Keratinocyte (primary cell): ENCODE results near the gene SLC17A5.

ENCODE experiments used
- EZH2 ChIP-seq: IDR thresholded peaks from one replicate; pipeline ENCODE4 v1.6.1; 2012; ENCODE audit warnings: inconsistent platforms, mild to moderate bottlenecking, low read length, moderate library complexity
- TF ChIP-seq, protein P1 (sequence below), 3 experiments: IDR thresholded peaks in 1 of 3; conservative IDR thresholded peaks in 1 of 3; optimal IDR thresholded peaks in 1 of 3; 2 replicates in 2 of 3; 3 replicates in 1 of 3; pipeline versions ENCODE3 to v1.5.1; 2011; ENCODE audit warnings: low read length in 3 of 3, mild to moderate bottlenecking in 3 of 3, moderate library complexity in 2 of 3, control low read depth in 1 of 3, inconsistent platforms in 1 of 3; ENCODE audit not compliant: insufficient read depth in 2 of 3; ENCODE audit errors: extremely low read depth in 1 of 3

DNA sequence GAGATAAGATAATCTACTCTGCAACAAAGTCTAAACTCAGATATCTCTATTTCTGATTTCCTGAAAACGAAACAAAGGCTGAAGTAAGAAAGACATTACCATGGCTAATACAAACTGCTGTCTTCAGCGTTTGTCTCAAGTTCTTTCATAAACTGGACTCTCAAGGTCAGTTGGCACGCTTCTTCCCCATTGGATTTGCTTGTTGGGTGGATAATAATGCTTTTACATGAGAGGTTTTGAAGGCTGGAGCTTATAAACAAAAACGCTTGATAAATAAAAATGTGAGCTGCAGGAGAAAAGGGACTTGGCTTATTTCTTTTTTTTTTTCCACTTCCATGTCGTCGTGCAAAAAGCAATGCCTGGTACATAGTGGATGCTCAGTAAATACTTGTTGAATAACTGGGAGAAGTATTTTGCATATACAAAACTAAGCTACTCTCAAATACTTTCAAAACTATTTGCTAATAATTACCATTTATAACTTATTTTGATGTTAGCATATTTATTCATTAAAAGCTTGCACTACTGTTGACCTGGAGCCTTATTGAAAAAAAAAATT is 67.3 kb downstream of the SLC17A5 start:
- TF ChIP-seq, protein P1, sequence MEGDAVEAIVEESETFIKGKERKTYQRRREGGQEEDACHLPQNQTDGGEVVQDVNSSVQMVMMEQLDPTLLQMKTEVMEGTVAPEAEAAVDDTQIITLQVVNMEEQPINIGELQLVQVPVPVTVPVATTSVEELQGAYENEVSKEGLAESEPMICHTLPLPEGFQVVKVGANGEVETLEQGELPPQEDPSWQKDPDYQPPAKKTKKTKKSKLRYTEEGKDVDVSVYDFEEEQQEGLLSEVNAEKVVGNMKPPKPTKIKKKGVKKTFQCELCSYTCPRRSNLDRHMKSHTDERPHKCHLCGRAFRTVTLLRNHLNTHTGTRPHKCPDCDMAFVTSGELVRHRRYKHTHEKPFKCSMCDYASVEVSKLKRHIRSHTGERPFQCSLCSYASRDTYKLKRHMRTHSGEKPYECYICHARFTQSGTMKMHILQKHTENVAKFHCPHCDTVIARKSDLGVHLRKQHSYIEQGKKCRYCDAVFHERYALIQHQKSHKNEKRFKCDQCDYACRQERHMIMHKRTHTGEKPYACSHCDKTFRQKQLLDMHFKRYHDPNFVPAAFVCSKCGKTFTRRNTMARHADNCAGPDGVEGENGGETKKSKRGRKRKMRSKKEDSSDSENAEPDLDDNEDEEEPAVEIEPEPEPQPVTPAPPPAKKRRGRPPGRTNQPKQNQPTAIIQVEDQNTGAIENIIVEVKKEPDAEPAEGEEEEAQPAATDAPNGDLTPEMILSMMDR (optimal IDR thresholded peaks at IDR 0.05 in 1 of 3, IDR thresholded peaks at IDR 0.05 in 1 of 3, conservative IDR thresholded peaks at IDR 0.05 in 1 of 3; ENCODE audit: extremely low read depth in 1 of 3, insufficient read depth in 2 of 3, low read length in 3 of 3): no peak
- no peak for TF ChIP-seq EZH2
